Neural progenitor cell (in vitro differentiated cells): ENCODE measurements around the gene TK1. TPM values are rescaled to one million over a fixed set of nuclear protein-coding genes. Genes with fewer than 3 reads are reported as not detected.

Source experiments
- DNase-seq: peaks from one replicate; pipeline ENCODE4 v3.0.0-alpha.2; 2016; ENCODE audit warnings: low spot score
- H2AFZ ChIP-seq: fragments of 200-600 bp; sonication (generic); replicated peaks from 2 replicates; pipeline ENCODE4 v1.6.1; 2016; ENCODE audit warnings: antibody characterized with exemption
- H3F3A ChIP-seq: fragments of 200-600 bp; sonication (generic); 2 replicates; pipeline ENCODE4 v1.6.1; 2016; ENCODE audit warnings: antibody characterized with exemption, low read depth
- H3K27ac ChIP-seq: fragments of 200-600 bp; sonication (generic); 2 replicates; pipeline ENCODE4 v1.5.1; 2016; ENCODE audit warnings: mild to moderate bottlenecking
- H3K27me3 ChIP-seq: fragments of 200-600 bp; sonication (generic); 2 replicates; pipeline ENCODE4 v1.6.1; 2016; ENCODE audit warnings: mild to moderate bottlenecking, moderate library complexity
- H3K36me3 ChIP-seq: fragments of 200-600 bp; sonication (generic); 2 replicates; pipeline ENCODE4 v1.5.1; 2016
- H3K4me1 ChIP-seq: fragments of 200-600 bp; sonication (generic); 2 replicates; pipeline ENCODE4 v1.6.1; 2016; ENCODE audit warnings: mixed run types
- H3K4me2 ChIP-seq: fragments of 200-600 bp; sonication (generic); 2 replicates; pipeline ENCODE4 v1.6.1; 2016
- H3K4me3 ChIP-seq: fragments of 200-600 bp; sonication (generic); 2 replicates; pipeline ENCODE4 v1.5.1; 2016
- H3K79me2 ChIP-seq: fragments of 200-600 bp; sonication (generic); 2 replicates; pipeline ENCODE4 v1.6.1; 2016; ENCODE audit warnings: low read depth
- H3K9ac ChIP-seq: fragments of 200-600 bp; sonication (generic); 2 replicates; pipeline ENCODE4 v1.6.1; 2016
- H3K9me3 ChIP-seq: fragments of 200-600 bp; sonication (generic); 2 replicates; pipeline ENCODE4 v1.5.1; 2016; ENCODE audit warnings: low read depth
- H4K20me1 ChIP-seq: fragments of 200-600 bp; sonication (generic); 2 replicates; pipeline ENCODE4 v1.6.1; 2016; ENCODE audit warnings: low read depth
- H3K27ac Mint-ChIP-seq: 3 replicates; pipeline ENCODE4 v1.8.0; 2021; ENCODE audit warnings: mixed read lengths
- H3K27me3 Mint-ChIP-seq: 2 replicates; pipeline ENCODE4 v1.8.0; 2022; ENCODE audit warnings: low read depth, mild to moderate bottlenecking, inconsistent platforms, moderate library complexity, mixed read lengths; ENCODE audit not compliant: insufficient read depth
- H3K36me3 Mint-ChIP-seq: 3 replicates; pipeline ENCODE4 v1.8.0; 2021; ENCODE audit warnings: mixed read lengths
- H3K4me1 Mint-ChIP-seq: 3 replicates; pipeline ENCODE4 v1.8.0; 2021; ENCODE audit warnings: mixed read lengths
- H3K4me3 Mint-ChIP-seq: 3 replicates; pipeline ENCODE4 v1.8.0; 2021; ENCODE audit warnings: mild to moderate bottlenecking, moderate library complexity, mixed read lengths
- H3K9me3 Mint-ChIP-seq: 3 replicates; pipeline ENCODE4 v1.8.0; 2020; ENCODE audit warnings: mixed read lengths
- CTCF ChIP-seq: fragments of 200-600 bp; sonication (generic); IDR thresholded peaks from 2 replicates; pipeline ENCODE4 v1.5.1; 2017; ENCODE audit warnings: antibody characterized with exemption, mild to moderate bottlenecking
- EZH2 ChIP-seq: fragments of 200-600 bp; sonication (generic); IDR thresholded peaks from 2 replicates; pipeline ENCODE4 v1.6.1; 2017; ENCODE audit warnings: antibody characterized with exemption, mild to moderate bottlenecking, moderate library complexity
- EZH2phosphoT487 ChIP-seq: fragments of 200-600 bp; sonication (generic); IDR thresholded peaks from 2 replicates; pipeline ENCODE4 v1.6.1; 2017; ENCODE audit warnings: antibody characterized with exemption
- total RNA-seq: library from RNA; depleted of rRNA; stranded (reverse); fragments of >200 nt; gene quantifications from 2 replicates; pipeline ENCODE4 v1.2.3, GENCODE V29; 2015; ENCODE audit warnings: low replicate concordance

The TK1 gene
- total RNA-seq, 1 donor from 2014 or later: 27.3 TPM

GRCh38 chr17:78159575-78160158 lies 27.2 kb downstream of the TK1 start:
- Histone ChIP-seq H3K4me1 (no peaks in the 10 kb centered on the region), H3K36me3 (no peaks in the 10 kb centered on the region), H3F3A (no peaks in the 10 kb centered on the region), H4K20me1 (no peaks in the 10 kb centered on the region), H3K27ac (no peak overlapping the region), H3K27me3 (no peaks in the 10 kb centered on the region), H3K9me3 (no peaks in the 10 kb centered on the region), H3K4me3 (no peak overlapping the region), H3K79me2 (no peaks in the 10 kb centered on the region), H2AFZ (no peak overlapping the region), H3K4me2 (no peak overlapping the region), H3K9ac (no peak overlapping the region)
- H3K4me1 Mint-ChIP-seq: no peaks in the 10 kb centered on the region
- DNase-seq: no peak
- TF ChIP-seq EZH2 (no peak), EZH2phosphoT487 (no peak), CTCF (no peak)
- no peaks in the 10 kb centered on the region for H3K9me3 Mint-ChIP-seq
- no peaks in the 10 kb centered on the region for H3K36me3 Mint-ChIP-seq
- H3K27ac Mint-ChIP-seq: no peak overlapping the region
- peaks cover 4% of the 10 kb centered on the region for H3K27me3 Mint-ChIP-seq
- H3K4me3 Mint-ChIP-seq: no peak overlapping the region

GRCh38 chr17:78154903-78155811 lies 31.7 kb downstream of the TK1 start:
- no peaks in the 10 kb centered on the region for H3K9me3 ChIP-seq
- no peak overlapping the region for H2AFZ ChIP-seq
- no peak overlapping the region for H3K27ac ChIP-seq
- H4K20me1 ChIP-seq: no peaks in the 10 kb centered on the region
- Mint-ChIP-seq H3K4me3 (no peak overlapping the region), H3K27ac (no peak overlapping the region), H3K9me3 (no peaks in the 10 kb centered on the region), H3K27me3 (peaks cover 4% of the 10 kb centered on the region), H3K4me1 (peaks cover 8% of the 10 kb centered on the region), H3K36me3 (no peaks in the 10 kb centered on the region)
- no peak for DNase-seq
- H3F3A ChIP-seq: peaks cover 3% of the 10 kb centered on the region
- TF ChIP-seq CTCF: no peak
- TF ChIP-seq EZH2phosphoT487: no peak
- TF ChIP-seq EZH2: no peak
- H3K27me3 ChIP-seq: no peaks in the 10 kb centered on the region
- no peak overlapping the region for H3K4me3 ChIP-seq
- no peaks in the 10 kb centered on the region for H3K79me2 ChIP-seq
- H3K36me3 ChIP-seq: no peaks in the 10 kb centered on the region
- H3K9ac ChIP-seq: no peak overlapping the region
- no peak overlapping the region for H3K4me2 ChIP-seq
- H3K4me1 ChIP-seq: peaks cover 5% of the 10 kb centered on the region

GRCh38 chr17:78151514-78152008 lies 35.3 kb downstream of the TK1 start:
- no peaks in the 10 kb centered on the region for H3K9me3 Mint-ChIP-seq
- Histone ChIP-seq H3F3A (peaks cover 3% of the 10 kb centered on the region), H2AFZ (peak overlapping the region; percentile 93), H3K27ac (no peak overlapping the region), H3K9me3 (no peaks in the 10 kb centered on the region), H3K36me3 (no peaks in the 10 kb centered on the region), H3K4me1 (peaks cover 5% of the 10 kb centered on the region), H4K20me1 (no peaks in the 10 kb centered on the region), H3K4me2 (no peak overlapping the region), H3K9ac (no peak overlapping the region), H3K79me2 (no peaks in the 10 kb centered on the region), H3K27me3 (no peaks in the 10 kb centered on the region), H3K4me3 (no peak overlapping the region)
- H3K27ac Mint-ChIP-seq: no peak overlapping the region
- DNase-seq: no peak
- TF ChIP-seq EZH2phosphoT487: no peak
- no peak for TF ChIP-seq CTCF
- TF ChIP-seq EZH2: no peak
- H3K36me3 Mint-ChIP-seq: no peaks in the 10 kb centered on the region
- H3K4me3 Mint-ChIP-seq: no peak overlapping the region
- H3K27me3 Mint-ChIP-seq: peaks cover 5% of the 10 kb centered on the region
- H3K4me1 Mint-ChIP-seq: peaks cover 10% of the 10 kb centered on the region
